Measurements from ENCODE around the gene RTTN.

GRCh38 chr18:70228536-70228935 lies 23.0 kb upstream of the RTTN start:
- TF ChIP-seq TAF1 (IDR thresholded peaks at IDR 0.05; ENCODE audit: borderline replicate concordance, insufficient read depth, low read length) (no peak), REST (IDR thresholded peaks at IDR 0.05; ENCODE audit: insufficient read depth in 1 of 2, low read depth in 2 of 2, low read length in 2 of 2) (no peak), SIN3A (IDR thresholded peaks at IDR 0.05; ENCODE audit: borderline replicate concordance, insufficient read depth, low read length) (no peak), POLR2AphosphoS5 (IDR thresholded peaks at IDR 0.05; ENCODE audit: low read depth, low read length) (no peak)

Data from PFSK-1 (cell line).